Prostate gland (tissue), 2 donors: ENCODE data around the gene TM9SF1. TPM values are rescaled to one million over a fixed set of nuclear protein-coding genes. Genes with fewer than 3 reads are reported as not detected.

Source experiments
- DNase-seq: peaks from one replicate; pipeline ENCODE4 v3.0.0-alpha.2; 2019; ENCODE audit warnings: low spot score
- H3K27ac ChIP-seq, 2 donors: fragments of 200-600 bp; sonication (generic); 2 replicates each; pipeline ENCODE4 v1.5.1; 2017 to 2019
- H3K27me3 ChIP-seq: fragments of 200-600 bp; sonication (generic); replicated peaks from 2 replicates; pipeline ENCODE4 v1.5.1; 2019; ENCODE audit not compliant: insufficient read depth
- H3K36me3 ChIP-seq, 2 donors: fragments of 200-600 bp; sonication (generic); 1 replicate in 1 of 2; 2 replicates in 1 of 2; pipeline versions ENCODE4 v1.5.1 to v1.8.1; 2017 to 2019
- H3K4me1 ChIP-seq: fragments of 200-600 bp; sonication (generic); replicated peaks from 2 replicates; pipeline ENCODE4 v1.5.1; 2019
- H3K4me3 ChIP-seq, 2 donors: fragments of 200-600 bp; sonication (generic); 2 replicates each; pipeline ENCODE4 v1.5.1; 2017 to 2019
- H3K9me3 ChIP-seq: fragments of 200-600 bp; sonication (generic); 2 replicates; pipeline ENCODE4 v1.5.1; 2017
- CTCF ChIP-seq, 4 experiments: fragments of 200-600 bp in 2 of 4; fragments of 450-650 bp in 2 of 4; sonication (generic) in 2 of 4; IDR thresholded peaks; 1 replicate in 3 of 4; 2 replicates in 1 of 4; pipeline ENCODE4 v1.5.1; 2016 to 2019; ENCODE audit warnings: antibody characterized with exemption in 4 of 4, mild to moderate bottlenecking in 2 of 4, moderate library complexity in 2 of 4
- POLR2A ChIP-seq: fragments of 450-650 bp; IDR thresholded peaks from one replicate; pipeline ENCODE4 v1.6.1; 2016; ENCODE audit warnings: antibody characterized with exemption, mild to moderate bottlenecking
- POLR2AphosphoS5 ChIP-seq: sonication (generic); formaldehyde crosslinking; IDR thresholded peaks from one replicate; pipeline ENCODE4 v1.6.1; 2017; ENCODE audit warnings: antibody characterized with exemption
- whole genome bisulfite sequencing: methylation state at CpG from one replicate; pipeline ENCODE4 v1.1.5; 2018; 5-methylcytosine and 5-hydroxymethylcytosine counted together
- intact Hi-C: fragments of 100-400 bp; cut with DNase I; formaldehyde crosslinking; loops from one replicate; pipeline ENCODE4 v1.14.2; 2022
- total RNA-seq, 2 donors: library from RNA; depleted of rRNA; stranded (reverse); fragments of >200 nt; gene quantifications; one replicate each; pipeline ENCODE4 v1.1.0, GENCODE V29; 2016

The TM9SF1 gene
- total RNA-seq, 2 donors from 2014 or later = 68.9 to 113 TPM

- intact Hi-C loops = no loop called here
- 63% methylated on average over 18 of the region's 18 CpGs for WGBS
- no peaks in the 10 kb centered on the region for H3K9me3 ChIP-seq
- H3K27me3 ChIP-seq = no peaks in the 10 kb centered on the region
- H3K4me1 ChIP-seq = peaks cover 3% of the 10 kb centered on the region
- peaks cover 0 to 13% of the 10 kb centered on the region in 2 donors for H3K36me3 ChIP-seq
- H3K27ac ChIP-seq = peak overlapping the region; percentile 34 to 77
- TF ChIP-seq CTCF (IDR thresholded peaks at IDR 0.05) (no peak), POLR2AphosphoS5 (peak; percentile 68), POLR2A (no peak)
- no peak overlapping the region for H3K4me3 ChIP-seq
- DNase-seq = no peak
Observed at GRCh38 chr14:24179961-24180796, 15.1 kb downstream of the TM9SF1 start.

GRCh38 chr14:24179294-24179960 lies 15.8 kb downstream of the TM9SF1 start:
- DNase-seq = no peak
- peaks cover 0 to 8% of the 10 kb centered on the region in 2 donors for H3K36me3 ChIP-seq
- H3K4me1 ChIP-seq = peaks cover 3% of the 10 kb centered on the region
- H3K27ac ChIP-seq = peak overlapping the region; percentile 34 to 77
- intact Hi-C loops = no loop called here
- TF ChIP-seq POLR2A (no peak), CTCF (IDR thresholded peaks at IDR 0.05) (no peak), POLR2AphosphoS5 (no peak)
- 83% methylated on average over 12 of the region's 14 CpGs for WGBS
- H3K4me3 ChIP-seq = no peak overlapping the region
- H3K27me3 ChIP-seq = no peaks in the 10 kb centered on the region
- H3K9me3 ChIP-seq = no peaks in the 10 kb centered on the region

- no peaks in the 10 kb centered on the region for H3K27me3 ChIP-seq
- H3K9me3 ChIP-seq = no peaks in the 10 kb centered on the region
- peaks cover 3% of the 10 kb centered on the region for H3K4me1 ChIP-seq
- TF ChIP-seq POLR2A (no peak), CTCF (IDR thresholded peaks at IDR 0.05) (no peak), POLR2AphosphoS5 (no peak)
- intact Hi-C loops = no loop called here
- WGBS = 77% methylated on average over 10 of the region's 12 CpGs
- no peak for DNase-seq
- no peak overlapping the region for H3K27ac ChIP-seq
- no peak overlapping the region for H3K4me3 ChIP-seq
- H3K36me3 ChIP-seq = no peaks in the 10 kb centered on the region
Observed at GRCh38 chr14:24178399-24179178, 16.7 kb downstream of the TM9SF1 start.

GRCh38 chr14:24177891-24178290 lies 17.4 kb downstream of the TM9SF1 start:
- no peak overlapping the region for H3K27ac ChIP-seq
- no peaks in the 10 kb centered on the region for H3K27me3 ChIP-seq
- intact Hi-C loops = no loop called here
- WGBS = 88% methylated on average over 14 of the region's 14 CpGs
- no peaks in the 10 kb centered on the region for H3K9me3 ChIP-seq
- peaks cover 3% of the 10 kb centered on the region for H3K4me1 ChIP-seq
- H3K4me3 ChIP-seq = no peak overlapping the region
- DNase-seq = no peak
- TF ChIP-seq POLR2A = no peak
- no peak for TF ChIP-seq CTCF (IDR thresholded peaks at IDR 0.05)
- TF ChIP-seq POLR2AphosphoS5 = no peak
- H3K36me3 ChIP-seq = no peaks in the 10 kb centered on the region
